ENCODE measurements around the gene NAGA.
"Not testable (repeated sequence)": the region's sequence is repeated elsewhere in the genome, so short reads cannot be mapped to it uniquely, and the experiment has no call there.

Gene NAGA

DNA sequence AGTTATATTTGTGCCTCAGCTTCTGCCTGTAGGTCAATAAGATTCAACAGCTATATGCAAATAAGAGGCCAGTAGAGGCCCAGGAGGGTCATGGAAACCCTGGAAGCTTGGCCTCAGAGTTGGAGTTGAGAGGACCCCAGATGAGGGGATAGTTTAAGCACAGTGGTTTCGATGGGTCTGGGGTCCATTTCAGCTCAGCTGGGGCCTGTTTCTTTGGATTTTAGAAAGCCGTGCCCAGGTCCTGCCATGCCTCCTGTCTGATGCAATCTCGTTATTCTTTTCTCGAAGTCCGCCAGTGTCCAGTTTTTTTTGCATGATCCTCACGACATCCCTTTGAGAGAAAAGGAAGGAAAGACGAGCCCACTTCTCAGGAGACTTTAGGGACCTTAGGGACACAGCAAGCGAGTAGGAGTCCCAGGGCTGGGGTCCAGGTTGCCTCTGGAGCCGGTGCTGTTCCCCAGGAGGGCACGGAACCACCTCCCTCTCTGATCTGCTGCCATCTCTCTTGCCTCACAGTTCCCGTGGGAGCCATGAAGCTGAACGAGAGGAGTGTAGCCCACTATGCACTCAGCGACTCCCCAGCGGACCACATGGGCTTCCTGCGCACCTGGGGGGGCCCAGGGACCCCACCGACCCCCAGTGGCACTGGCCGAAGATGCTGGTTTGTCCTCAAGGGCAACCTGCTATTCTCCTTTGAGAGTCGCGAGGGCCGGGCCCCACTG is 6.3 kb upstream of the NAGA start:
- no peak for DNase-seq

DNA sequence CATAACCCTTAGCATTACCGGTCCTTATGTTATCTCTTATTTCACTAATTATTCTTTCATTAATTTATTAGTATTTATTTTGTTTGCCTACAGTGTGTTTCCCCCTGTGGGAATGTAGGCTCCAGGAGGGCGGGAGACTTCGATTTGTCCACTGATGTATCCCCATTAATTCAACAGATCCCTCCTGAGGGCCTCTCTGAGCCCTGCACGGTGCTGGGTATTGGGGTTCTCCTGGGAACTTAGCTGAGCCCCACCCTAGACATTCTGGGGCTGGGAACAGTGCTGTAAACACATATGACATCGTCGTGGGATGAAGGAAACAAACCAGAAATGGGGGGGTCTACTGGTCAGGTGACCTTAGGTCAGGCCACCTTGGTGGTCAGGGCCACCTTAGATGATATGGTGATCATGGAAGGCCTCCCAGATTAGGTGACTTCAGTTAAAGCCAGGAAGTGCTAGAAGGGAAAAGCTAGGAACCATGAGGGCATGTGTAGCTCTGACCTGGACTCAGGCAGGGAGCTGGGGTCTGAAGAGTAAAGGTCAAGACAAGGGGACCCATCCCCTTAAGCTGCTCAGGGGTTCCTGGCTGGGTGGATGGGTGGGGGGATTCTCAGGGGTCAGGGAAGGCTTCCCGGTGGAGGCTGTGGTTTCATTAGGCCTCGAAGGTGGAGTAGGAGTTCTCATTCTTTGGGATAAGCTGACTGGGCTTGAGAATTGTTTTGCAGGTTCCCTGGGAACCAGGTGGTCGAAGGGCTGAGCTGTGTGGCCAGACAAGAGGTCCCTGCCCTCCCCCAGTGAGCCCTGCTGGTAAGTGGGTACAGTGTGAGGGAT is 4.4 kb upstream of the NAGA start:
- DNase-seq = no peak

DNA sequence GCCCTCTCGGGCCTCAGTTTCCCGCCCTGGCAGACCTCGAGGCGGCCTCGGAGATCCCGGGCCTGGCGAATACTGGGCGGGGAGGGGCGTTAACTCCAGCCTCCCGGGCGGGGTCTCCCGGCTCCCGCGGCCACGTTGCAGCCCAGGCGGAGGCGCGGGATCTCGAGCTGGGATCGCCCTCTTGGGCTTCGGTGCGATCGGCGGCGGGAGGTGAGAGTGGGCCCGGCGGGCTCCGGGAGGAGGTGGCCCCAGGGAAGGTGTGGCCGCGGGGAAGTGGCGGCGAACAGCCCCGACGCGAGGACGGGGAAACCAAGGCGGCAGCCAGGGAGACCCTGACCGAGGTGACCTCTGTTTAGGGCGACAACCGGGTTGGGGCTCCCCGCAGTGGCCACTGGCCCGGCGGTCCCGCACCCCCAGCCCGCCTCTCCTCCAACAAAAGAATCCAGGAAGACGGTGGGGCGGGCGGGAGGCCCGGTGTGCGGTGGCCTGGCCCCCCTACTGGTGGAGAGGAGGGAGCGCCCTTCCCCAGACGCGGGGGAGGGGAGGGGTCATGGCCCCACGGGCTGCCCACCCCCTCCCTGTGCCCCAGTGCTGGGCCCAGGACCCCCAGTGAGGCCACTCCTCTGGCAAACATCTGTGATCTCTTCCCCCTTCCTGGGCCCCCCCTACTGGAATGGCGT is 3.7 kb upstream of the NAGA start, which contains the start of gene PHETA2:
PHETA2 (plus strand) TSS at position 117 of the 680 bp plus-strand sequence. CDS start 3,046 bp downstream, outside the sequence.
- peak in 2 of 58 donors; percentile 2 to 45 for DNase-seq

DNA sequence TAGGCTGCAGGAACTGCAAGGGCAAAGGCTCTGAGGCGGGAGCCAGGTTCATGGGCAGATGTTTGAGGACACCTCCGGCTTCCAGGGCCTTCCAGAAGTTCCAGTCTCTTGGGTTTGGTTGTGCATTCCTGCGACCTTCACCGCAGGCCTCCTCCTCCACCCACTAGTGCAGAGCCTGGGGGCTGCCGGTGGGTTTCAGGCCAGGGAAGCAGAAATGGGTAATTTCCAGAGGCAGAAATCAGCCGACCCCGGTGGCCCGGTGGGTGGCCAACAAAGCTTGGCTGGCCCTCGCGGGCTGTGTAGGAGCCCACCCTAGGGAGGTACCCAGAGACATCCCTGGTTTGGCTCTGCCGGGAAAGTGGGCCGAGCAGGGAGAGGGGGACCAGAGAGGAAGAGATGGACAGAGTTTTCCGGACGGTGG is 3.0 kb upstream of the NAGA start:
- no peak for DNase-seq

DNA sequence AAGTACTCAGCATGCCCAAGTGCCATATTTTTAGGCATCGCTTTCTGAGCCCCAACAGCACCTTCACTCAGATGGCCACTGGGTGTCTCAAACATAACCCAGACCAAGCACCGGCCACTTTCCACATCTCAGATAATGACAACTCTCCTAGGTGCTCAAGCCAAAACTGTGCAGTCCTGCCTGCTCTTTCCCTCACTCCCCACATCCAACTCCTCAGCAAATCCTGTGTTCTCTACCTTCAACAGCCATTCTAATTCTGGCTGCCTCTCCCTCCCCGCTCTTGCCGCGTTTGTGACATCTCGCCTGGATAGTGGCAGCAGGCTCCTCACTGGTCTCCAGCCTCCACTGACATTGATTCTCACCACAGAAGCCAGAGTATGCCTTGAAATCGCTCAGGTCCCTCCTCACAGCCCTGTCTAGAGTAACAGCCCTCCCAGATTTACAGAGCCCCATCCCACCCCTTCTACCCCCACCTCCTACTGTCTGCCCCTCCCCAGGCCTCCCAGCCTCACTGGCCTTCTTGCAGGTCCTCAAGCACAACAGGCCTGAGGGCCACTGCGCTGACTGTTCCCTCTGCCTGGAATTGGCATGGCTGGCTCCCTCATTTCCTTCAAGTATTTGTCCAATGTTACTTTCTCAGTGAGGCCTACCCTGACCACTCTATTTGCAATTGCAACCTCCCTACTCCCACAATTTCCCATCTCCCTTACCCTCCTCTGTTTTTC is 2.2 kb upstream of the NAGA start:
- DNase-seq = no peak

DNA sequence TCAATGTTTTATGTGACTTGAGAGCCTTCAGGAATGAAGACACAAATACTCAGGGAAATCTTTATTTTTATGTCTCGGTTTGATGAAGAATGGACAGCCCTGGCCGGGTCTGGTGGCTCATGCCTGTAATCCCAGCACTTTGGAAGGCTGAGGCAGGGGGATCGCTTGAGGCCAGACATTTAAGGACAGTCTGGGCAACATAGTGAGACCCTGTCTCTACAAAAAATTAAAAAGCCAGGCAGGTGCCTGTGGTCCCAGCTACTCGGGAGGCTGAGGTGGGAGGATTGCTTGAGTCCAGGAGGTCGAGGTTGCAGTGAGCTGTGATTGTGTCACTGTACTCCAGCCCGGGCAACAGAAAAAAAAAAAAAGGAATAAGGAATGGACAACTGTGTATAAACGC is 896 bp upstream of the NAGA start:
- not testable (repeated sequence) for DNase-seq

DNA sequence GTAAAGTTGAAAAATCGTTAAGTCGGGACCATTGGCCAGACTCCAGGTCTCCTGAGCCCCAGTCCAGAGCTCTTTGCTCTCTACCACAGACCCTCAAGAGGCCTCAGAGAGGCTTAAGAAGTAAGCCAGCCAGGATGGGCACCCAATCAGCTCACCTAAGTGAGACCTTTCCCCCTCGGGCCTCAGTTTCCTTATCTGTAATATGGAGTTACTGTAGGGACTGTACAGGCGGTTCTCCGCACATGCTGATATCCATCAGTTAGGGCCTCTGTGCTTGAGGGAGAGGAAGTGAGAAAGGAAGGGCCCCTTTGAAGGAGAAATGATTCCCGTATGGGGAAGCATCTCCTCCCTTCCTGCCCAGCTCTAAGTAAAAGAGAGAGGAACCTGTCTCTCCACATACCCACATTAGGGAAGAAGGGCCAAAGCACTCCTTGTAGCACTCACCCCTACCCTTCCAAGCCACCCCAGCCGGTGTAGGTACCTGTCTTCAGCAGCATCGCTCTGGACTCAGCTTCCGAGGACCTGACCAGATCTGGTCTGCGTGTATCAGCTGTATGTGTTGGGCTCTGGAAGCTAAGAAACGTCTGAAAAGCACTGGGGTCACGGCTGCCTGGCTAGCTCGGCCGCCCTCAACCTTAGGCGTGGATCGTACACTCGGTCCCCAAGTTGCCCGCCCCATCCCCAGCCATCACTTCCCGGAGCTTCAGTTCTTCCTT is 653 bp downstream of the NAGA start:
- peak in 8 of 58 donors; percentile 25 to 63 (median 48) for DNase-seq

DNA sequence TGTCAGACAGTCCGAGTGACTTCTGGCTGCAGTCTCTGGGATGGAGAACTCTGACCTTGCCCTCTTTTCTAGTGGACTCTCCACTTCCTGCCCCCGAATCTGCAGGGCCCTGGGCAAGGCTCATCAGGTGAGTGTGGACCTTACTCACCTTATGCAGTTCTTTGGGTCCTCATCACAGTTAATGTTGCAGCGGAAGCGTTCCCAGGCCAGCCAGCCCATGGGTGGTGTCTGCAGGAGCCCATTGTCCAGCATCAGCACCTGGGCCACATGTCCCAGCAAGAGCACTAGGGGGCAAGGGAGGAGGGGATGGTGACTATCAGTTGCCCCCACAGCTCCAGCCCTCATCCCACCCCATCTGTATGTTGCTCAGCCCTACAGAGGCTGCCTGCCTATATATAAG is 2.3 kb downstream of the NAGA start:
- no peak for DNase-seq

DNA sequence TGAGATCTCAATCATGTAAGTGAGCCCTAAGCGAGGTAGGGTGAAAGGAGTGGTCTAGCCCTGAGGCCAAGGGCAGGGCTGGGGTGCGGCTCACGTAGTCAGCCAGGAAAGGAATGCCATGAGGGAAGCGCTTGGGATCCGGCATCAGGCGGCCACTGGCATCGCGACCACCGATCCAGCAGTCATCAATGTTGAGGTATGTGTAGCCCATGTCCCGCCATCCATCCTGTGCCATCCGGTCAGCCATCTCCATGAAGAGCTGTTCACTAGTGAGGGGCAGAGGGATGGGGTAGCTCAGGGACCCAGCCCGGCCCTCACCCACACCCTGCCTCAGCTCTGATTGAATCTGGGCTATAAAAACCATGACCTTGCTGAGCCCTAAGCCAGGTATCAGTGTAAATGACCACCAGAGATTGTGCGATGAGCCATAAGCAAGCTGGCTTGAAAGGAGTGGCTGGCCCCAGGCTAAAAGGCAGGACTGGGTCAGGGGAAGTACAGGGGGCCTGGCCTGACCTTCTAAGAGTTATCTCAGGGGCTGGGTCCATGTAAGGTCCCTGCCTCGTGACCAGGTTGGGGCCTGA is 2.9 kb downstream of the NAGA start:
- DNase-seq = no peak

DNA sequence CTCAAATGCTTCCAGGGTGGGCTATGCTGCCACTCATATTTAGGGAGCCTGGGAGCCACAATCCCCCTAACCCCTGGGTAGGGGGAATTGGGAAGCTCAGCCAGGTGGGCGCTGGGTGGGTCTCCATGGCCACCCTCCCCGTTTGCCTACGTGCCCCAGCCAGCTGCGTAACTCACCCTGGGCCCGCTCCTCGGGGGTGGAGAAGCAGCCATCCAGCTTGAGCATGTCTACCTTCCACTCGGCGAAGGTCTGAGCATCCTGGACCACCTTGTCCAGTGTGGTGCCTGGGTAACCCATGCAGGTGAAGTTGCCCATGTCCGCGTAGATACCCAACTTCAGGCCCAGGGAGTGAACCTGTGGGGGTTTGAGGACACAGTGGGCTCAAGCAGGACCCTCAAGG is 3.7 kb downstream of the NAGA start:
- DNase-seq = no peak

DNA sequence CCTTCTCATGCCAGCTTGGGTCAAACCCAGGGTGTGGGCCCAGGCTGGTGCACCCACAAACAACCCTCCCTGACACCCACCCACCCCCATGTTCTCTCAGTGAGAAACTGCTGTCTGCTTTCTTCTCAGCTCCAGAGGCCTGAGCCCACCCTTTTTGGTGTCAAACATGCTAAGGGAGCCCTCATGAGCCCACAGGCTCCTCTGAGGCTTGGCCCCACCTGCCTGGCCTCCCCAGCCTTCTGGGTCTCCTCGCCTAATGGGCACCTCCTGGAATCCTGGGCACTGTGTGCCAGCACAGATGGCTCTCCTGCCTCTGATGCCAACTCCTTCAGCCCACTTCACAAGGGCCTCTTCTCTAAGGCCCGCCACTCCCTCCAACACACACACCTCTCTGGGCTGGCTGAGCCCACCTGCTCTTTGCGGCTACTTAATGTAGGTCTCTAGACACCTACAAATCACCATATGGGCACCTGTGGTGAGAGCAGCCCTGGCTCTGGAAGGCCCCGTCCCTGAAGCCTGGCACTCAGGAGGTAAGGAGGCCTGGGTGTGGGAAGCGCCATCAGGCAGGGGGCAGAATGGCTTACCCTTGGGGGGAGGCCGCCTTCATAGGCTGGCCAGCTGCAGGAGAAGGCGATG is 4.4 kb downstream of the NAGA start:
- no peak for DNase-seq

DNA sequence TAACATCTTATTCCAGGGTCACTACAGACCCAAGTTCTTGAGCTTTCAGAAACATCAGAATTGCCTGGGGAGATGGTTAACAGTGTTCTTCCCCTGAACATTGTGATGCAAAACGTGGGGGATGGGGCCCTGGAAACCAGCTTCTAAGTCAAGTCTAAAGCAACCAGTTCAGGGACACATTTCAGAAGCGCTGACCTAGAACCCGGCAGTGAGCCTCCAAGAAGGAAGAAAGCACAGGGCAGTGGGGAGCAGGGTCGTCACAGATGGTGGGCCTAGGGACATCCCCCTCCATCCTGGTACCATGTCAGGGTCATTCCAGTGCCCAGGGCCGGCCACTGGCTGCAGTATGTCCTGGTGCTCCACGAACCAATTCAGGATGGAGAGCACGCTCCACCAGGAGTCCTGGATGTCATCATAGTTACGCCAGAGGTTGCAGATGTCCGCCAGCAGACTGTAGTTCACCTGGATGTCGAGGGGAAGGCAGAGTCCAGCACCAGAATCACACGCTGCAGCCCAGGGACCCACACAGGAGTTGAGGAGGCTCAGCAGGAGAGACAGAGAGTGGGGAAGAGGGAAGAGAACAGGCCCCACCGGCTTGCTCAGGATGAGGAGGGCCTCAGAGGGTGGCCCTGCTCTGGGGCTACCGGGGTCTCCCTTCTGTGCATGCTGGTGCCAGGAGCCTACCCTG is 5.0 kb downstream of the NAGA start:
- DNase-seq = no peak

DNA sequence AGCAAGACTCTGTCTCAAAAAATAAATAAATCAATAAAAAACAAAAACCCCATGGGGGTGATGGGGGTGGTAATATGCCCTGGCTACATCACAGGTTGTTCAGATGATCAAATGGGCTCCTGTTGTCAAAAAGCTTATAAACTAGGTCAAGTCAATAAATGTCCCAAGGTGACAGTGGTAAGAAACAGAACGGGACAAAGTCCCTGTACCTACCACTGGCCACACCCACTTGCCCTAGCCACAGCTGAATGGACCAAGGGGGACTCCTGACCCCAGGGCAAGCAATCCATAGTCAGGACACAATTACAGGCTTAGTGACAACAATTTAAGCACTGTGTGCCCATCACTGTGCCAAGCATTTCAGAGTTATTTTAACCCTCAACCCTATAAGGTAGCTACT is 6.0 kb downstream of the NAGA start:
- DNase-seq = no peak

DNA sequence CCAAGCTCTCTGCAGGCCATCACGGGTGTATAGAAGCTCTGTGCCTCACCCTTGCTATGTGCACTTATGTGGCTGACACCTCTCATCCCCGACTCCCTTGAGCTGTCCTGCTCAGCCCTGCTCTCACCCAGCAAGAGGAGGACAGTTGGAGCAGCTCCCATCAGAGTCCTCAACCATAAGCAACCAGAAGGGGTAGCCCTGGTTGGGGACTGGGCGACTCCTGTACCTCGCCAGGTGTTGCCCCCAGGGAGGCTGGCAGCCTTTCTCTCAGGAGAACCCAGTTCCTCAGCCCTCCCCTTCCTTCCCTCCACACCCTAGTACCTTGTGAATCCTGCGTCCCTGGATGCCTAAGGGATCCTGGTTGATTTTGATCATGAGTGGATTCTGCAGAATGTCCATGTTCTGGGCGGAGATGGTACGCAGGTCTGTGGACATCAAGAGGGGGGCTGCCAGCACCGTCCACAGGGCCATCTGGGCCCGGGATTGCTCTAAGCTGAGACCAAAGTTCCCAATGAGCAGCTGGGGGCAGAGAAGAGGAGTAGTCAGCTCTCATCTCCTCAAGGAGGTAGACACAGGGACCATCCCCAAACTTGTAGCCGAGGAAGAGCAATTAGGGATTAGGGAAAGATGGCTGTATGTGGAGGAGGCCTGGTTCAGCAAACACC is 8.0 kb downstream of the NAGA start:
- DNase-seq = no peak

DNA sequence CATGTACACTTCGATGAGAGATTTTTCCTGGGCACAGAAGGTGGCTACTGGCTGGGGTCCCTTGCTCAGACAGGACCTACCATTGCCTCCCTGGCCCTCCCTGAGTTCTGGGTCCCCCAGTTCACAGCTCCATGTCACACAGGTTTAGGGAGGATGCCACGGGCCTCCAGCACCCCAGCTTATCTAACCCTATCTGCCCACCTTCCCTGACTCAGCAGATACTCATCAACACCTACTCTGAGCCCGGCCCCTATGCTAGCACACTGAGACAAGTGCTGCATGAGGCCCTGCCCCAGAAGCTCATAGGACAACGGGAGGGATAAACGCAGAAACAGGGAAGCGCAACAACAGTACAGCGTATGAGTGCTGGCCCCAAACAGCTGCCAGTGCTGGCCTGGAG is 9.6 kb downstream of the NAGA start:
- peak in 1 of 58 donors; percentile 11 for DNase-seq

DNA sequence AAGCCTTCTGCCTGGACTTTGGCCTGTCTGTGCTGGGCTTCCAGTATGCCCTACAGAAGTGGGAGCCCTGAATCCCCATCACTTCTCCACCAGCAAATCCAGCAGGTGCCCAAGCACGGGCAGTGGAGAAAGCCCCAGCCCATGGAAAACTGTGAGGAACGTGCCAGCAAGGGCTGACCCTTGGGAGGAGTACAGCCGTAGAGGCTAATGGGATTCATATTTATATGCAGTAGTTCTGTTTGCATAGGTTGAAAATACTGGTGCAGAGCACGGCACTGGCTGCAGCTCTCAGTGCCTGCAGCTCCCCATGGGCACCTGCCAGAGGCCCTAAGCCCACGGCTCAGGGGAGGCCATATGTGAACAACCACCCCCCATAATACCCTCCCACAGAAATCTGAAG is 10.1 kb downstream of the NAGA start:
- DNase-seq = no peak

DNA sequence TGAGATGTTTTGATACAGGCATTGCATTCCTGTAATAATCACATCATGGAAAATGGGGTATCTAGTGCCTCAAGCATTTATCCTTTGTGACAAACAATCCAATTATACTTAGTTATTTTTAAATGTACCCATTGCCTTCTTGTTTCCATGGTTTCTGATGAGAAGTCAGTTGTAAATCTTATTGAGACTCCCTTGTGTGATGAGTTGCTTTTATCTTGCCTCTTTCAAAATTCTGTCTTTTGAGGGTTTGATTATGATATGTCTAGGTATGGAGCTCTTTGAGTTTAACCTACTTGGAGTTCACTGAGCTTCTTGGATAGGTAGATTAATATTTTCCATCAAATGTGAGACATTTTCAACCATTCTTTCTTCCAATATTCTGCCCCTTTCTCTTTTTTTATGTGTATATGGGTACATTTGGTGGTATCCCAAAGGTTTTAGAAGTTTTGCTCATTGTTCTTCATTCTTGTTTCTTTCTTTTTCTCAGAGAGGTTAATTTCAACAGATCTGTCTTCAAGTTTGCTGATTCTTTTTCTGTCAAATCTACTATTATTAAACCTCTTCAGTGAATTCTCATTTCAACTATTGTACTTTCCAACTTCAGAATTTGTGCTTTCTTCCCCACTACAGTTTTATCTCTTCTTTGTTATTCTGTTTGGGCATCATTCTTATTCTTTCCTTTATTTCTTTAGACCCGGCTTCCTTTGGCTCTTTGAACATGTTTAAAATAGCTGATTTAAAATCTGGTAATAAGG is 13.7 kb downstream of the NAGA start:
- no peak for DNase-seq

DNA sequence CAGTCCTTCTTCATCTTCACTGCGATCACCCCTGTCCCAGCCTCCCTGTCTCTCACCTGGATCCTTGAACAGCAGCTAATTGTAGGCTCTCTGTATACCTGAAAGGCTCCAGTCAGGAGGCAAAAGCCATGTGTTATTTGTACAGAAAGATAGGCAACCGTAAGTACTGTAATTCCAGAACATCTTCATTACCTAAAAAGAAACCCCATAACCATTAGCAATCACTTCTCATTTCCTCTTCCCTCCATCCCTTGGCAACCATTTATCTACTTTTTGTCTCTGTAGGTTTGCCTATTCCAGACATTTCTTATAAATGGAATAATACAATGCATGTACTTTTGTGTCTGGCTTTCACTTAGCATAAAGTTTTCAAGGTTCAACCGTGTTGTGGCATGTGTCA is 17.8 kb downstream of the NAGA start:
- DNase-seq = no peak

Measured in anterior cingulate cortex (tissue), 58 donors.